Vagina (tissue), 2 donors: Measurements from ENCODE around the gene SPATA20.

ENCODE experiments used
- POLR2AphosphoS5 ChIP-seq, 2 donors: sonication (generic); formaldehyde crosslinking; IDR thresholded peaks; one replicate each; pipeline ENCODE4 v1.9.0; 2017; ENCODE audit warnings: antibody characterized with exemption in 2 of 2, mild to moderate bottlenecking in 2 of 2, low read depth in 1 of 2; ENCODE audit not compliant: insufficient read depth in 1 of 2
- TF ChIP-seq, protein P1 (sequence below), 3 experiments: fragments of 450-650 bp in 2 of 3; fragments of 200-600 bp in 1 of 3; sonication (generic) in 1 of 3; IDR thresholded peaks; one replicate each; pipeline ENCODE4 v1.5.1; 2017 to 2019; ENCODE audit warnings: antibody characterized with exemption in 3 of 3, mild to moderate bottlenecking in 2 of 3, moderate library complexity in 2 of 3

DNA sequence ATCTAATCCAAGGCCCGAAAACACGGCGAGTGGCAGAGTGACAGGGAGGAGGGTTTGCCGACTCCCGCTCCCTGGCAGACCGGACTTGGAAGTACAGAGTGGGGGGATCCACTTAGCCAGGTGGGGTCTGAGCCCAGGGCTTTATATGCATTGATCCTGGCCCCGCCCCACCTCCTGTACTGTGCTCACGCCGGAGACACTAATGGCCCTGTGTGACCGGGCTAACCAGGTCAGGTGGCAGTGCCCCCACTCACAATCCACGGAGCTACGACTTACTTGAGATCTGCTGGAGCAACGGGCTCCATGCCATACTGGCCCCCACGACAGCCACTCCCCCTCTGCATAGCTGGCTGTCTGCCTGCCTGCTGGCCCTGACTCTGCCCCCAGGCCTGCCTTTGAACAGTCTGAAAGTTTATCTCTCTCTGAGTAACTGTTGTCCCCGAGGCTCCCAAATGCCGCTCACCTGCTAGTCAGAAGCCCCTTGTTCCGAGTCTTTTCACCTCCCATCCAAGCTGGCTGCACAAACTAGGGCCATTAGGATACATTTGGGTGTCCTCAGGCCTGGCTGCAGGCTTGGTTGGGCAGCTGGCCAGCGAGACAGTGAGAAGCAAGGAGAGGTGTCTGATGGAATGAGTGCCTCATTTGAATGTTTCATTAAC is 41.5 kb downstream of the SPATA20 start:
- no peak for TF ChIP-seq POLR2AphosphoS5 (IDR thresholded peaks at IDR 0.05; ENCODE audit: insufficient read depth in 1 of 2, low read depth in 1 of 2)
- TF ChIP-seq, protein P1, sequence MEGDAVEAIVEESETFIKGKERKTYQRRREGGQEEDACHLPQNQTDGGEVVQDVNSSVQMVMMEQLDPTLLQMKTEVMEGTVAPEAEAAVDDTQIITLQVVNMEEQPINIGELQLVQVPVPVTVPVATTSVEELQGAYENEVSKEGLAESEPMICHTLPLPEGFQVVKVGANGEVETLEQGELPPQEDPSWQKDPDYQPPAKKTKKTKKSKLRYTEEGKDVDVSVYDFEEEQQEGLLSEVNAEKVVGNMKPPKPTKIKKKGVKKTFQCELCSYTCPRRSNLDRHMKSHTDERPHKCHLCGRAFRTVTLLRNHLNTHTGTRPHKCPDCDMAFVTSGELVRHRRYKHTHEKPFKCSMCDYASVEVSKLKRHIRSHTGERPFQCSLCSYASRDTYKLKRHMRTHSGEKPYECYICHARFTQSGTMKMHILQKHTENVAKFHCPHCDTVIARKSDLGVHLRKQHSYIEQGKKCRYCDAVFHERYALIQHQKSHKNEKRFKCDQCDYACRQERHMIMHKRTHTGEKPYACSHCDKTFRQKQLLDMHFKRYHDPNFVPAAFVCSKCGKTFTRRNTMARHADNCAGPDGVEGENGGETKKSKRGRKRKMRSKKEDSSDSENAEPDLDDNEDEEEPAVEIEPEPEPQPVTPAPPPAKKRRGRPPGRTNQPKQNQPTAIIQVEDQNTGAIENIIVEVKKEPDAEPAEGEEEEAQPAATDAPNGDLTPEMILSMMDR (IDR thresholded peaks at IDR 0.05): no peak
